Lung microvascular endothelial cell (primary cell): Measurements from ENCODE around the gene ACTR5. TPM values are rescaled to one million over a fixed set of nuclear protein-coding genes. Genes with fewer than 3 reads are reported as not detected.

Source experiments
- DNase-seq, 2 donors: peaks; one replicate each; pipeline versions ENCODE4 v3.0.0 to v3.0.0-alpha.2; 2010; ENCODE audit warnings: low read depth in 2 of 2
- total RNA-seq: library from RNA; depleted of rRNA; stranded (reverse); fragments of >200 nt; gene quantifications from 2 replicates; pipeline ENCODE4 v1.2.1, GENCODE V29; 2014

Gene ACTR5
- total RNA-seq, 1 donor from 2014 or later: 4.8 TPM

DNA sequence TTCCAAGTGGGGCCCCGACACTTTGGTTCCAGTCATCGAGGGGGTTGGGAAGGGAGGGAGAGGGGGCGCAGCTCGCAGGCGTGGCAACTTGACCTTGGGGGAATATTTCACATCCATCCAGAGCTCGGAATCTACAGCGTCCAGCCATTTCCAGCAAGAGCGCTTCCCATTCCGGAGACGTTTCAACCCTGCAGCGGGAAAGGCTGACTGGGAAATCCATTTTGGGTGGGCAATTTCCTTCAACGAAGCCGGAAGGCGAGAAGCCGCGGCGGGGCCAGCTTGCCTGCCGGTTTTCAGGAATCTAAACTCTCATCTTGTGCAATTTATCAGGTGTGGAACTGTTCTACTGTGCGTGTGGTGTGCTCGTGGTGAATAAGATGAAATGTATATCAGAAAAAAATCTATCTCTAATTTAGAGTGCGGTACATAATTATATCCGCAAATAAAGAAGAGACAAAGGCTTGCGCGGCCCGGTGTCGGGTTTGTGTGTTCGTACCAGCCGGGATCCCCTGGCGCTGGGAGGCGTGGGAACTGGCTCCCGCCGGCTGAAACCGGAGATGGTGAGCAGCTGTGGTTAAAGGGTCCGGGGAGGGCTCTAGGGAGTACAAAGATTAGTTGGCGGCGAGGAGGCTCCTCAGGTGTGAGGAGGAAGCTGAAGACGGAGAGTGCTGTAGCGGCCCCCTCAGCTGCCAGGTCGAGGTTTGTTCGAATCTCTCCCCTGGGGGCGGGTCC, 19.2 kb upstream of the ACTR5 start:
- no peak for DNase-seq

DNA sequence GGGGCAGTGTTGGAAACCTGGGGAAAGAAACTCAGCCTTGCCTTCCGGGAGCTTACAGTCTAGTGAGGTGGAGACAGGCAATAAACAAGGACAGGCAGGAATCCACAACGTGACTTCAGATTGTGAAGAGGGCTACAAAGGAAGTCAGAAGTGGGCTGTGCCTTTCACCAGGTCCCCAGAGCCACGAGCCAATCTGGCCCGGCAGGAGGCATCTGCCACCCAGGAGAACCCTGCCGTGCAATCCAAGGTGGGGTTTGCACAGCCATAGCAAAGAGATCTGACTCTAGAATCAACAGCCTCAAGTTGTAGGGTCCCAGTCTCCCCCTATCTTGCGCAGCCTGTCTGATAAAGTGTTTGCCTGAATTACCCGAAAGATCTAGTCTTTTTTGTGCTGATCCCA, 18.5 kb upstream of the ACTR5 start:
- DNase-seq: no peak

DNA sequence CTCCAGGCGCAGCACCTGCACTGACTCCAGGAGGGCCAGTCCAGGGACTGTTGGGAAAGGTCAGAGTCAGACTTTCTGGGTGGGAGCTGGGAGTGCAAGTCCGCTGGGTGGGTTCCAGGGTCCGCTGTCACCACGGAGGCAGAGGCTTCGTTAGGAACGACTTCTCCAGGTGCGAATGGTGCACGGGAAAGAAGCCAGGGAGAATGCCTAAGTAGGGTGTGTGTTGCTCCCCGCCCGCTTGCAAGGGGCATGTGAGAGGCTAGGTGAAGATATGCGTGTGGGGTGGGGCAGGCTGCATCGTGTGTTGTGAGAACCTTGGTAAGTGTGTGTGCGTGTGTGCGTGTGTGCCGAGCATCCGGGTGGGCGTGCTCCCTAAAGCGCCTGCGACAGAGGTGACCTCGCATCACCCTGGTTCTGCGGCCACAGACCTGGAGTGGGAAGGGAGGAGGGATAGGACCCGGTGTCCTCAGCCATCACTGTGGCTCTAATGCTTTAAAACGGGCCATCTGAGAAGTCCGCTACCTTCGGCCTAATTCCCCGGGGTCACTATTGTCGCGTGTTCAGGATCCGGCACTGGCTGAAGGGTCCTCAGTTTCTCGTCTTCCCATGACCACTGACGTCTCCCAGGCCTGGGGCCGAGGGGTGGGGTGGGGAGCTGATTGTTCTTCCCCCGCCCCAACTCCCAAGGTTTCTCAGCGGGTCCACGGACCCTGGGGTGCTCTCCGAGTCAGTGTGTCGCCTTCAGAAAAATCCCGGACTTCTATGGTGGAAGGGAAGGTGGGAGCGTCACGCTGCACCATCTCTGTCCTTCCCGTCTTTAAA, 17.9 kb upstream of the ACTR5 start:
- no peak for DNase-seq

DNA sequence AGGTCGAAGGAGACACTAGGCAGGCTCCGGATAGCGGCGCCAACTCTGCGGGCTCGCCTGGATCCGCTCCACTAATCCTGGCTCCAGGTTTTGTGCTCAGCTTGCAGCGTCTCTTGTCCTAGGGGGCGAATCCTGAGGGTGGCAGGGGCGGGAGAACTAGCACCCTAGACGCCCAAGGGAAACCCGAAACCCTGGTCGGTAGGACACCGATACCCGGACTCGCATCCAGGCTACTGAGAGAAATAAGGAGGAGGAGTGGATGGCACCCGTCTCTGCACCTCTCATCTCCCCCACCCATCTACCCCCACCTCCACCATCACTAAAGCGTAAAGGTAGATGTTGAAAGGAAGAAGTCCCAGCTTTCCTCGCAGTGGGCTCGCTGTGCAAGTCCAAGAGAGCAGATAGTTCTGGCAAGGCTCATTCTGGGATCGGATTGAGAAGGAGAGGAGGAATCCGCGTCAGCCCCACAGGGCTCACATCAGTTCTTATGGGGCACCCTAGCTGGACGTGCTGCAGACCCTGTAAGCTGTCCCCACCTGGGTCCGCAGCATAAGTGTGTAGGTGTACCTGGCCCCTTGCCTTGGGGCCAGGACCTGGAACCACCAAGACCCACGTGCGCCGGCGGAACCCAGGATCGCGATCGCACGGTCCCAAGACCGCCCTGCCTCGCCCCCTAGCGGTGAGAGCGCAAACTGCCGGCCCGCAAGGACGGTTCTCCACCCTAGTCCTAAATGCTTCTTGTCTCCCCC, 17.1 kb upstream of the ACTR5 start:
- peak; percentile 66 to 72 for DNase-seq

DNA sequence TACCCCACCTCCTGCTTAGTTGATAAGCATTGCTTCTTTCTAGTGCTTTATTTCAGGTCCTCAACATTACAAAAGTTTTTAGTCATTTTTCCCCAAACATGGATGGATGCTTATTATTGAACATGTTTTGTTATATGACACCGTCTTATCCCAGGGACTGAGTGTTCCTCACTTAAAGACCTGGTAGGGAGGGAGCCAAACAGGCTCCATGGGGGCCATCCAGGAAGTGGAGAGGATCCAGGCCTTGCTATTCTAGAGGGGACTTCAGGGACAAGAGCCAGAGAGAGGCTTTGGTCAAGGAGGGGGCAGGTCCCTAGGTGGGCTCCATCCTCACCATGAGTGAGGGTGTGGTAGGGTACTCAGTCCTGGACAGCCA, 16.5 kb upstream of the ACTR5 start:
- no peak for DNase-seq

DNA sequence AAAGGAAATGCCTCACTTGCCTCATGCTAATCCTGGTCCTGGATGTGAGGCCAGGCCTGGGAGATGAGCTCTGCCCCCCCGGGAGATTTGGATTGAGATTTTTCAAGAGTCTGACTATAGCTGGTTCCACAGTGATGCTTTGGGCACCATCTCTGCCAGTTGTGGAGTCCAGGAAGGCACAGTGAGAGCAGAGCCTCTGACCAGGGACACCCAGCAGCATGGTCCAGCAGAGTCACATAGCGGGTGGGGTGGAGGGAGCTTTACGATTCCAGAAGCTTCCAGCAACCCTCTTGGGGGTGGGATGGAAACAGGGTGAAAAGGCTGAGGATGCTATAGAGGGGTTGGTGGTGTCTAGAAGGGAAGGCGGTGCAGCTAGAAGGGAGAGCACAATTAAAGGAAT, 15.3 kb upstream of the ACTR5 start:
- DNase-seq: no peak

DNA sequence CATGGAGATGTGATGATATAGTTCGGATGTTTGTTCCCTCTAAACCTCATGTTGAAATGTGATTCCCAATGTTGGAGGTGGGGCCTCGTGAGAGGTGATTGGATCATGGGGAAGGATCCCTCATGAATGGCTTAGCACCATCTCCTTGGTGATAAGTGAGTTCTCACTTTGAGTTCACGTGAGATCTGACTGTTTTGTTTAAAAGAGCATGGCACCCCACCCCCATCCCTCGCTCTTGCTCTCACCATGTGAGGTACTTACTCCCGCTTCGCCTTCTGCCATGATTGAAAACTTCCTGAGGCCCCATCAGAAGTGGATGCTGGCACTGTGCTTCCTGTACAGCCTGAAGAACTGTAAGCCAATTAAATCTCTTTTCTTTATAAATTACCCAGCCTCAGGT, 13.1 kb upstream of the ACTR5 start:
- no peak for DNase-seq

DNA sequence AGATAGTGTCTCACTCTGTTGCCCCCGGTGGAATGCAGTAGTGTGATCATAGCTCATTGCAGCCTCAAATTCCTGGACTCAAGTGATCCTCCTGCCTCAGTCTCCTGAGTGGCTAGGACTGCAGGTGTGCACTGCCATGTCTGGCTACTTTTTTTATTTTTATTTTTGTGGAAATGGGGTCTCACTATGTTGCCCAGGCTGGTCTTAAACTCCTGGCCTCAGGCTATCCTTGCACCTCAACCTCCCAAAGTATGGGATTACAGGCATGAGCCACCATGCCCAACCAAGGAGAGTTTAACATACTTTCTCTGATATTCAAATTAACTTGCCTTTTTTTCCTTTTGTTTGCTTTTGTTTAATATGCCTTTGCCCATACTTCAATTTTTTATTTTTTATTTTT, 10.4 kb upstream of the ACTR5 start:
- no peak for DNase-seq

DNA sequence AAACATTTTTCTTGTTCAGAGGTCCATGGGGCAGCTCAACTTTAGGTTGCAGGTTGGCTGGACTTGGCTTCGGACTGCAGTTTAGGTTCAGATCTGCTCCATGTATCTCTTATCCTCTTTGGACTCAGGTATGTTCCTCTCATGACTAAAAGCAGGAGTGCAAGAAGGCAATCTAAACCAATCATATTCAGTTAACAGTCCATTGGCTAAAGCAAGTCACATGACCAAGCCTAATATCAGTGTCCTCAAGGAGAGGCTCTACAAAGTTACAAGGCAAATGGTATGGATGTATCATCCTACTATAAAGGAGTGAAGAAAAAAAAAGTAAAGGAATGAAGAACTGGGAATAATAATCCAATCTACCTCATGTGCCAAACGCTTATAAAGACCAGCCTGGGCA, 2.5 kb upstream of the ACTR5 start:
- DNase-seq: no peak

DNA sequence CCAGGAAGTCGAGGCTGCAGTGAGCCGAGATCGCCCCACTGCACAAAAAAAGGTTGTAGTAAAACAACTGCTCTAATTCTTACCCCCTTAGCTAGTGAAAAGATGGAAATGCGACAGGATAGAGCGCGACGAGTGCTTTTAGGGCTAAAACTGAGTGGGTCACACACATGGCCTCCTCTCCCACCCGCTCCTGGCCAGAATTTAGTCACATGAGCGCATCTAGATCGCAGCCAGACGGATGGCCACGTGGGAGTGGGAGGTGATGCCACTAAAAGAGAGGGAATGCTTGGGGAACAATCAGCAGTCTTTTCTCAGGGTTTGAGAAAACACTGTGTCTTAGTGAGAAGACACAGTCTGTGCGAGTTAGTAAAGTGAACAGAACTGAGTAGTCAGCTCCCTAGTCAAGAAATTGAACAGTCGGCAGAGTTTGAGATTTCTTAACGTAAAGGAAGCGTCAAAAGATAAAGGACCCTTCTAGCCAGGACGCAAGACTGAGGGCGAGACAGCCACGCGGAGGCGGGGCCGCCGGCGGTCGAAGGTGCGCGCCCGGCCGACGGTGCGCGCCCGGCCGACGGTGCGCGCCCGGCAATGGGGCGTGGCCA, 664 bp upstream of the ACTR5 start:
- no peak for DNase-seq

DNA sequence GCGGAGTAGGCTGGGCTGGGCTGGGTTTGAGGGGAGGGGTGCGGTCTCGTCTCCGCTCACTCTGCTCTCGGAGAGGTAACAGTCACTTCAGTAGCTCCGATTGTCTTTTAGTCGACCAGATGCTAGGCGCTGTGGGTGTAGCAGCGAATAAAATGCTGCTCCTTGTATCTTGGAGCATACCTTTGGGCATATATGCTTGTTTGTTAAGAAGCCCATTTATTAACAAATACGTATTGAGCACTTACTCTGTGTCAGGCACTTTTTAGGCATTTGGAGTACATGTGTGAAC, 545 bp downstream of the ACTR5 start:
- no peak for DNase-seq

DNA sequence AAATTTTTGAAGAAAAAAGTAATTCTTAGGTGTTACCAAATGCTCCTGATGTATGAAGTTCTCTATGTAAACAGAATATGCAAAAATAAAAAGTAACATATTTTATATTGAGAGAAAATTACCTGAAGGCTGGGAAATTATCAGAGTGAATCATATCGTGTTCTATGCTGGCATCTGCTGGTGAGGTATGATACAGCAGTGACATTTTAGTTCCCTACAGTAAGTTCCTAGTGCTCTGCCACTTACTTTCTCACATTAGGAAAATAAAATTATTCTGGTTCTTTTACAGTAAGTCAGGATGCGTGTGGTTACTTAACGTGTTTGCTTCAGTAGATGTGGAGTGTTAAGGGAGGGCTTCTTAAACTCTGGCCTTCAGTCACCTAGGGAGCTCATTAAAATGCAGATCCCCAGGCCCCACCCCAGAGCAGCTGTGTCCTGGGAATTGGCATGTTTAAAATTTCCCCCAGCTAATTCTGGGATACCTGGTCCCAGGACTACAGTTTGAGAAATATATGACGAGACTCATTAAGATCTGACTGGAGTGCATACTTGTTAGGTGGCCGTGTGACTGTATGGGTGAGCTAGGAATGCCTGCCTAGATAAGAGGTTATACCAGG, 3.2 kb downstream of the ACTR5 start:
- DNase-seq: peak; percentile 61 to 75

DNA sequence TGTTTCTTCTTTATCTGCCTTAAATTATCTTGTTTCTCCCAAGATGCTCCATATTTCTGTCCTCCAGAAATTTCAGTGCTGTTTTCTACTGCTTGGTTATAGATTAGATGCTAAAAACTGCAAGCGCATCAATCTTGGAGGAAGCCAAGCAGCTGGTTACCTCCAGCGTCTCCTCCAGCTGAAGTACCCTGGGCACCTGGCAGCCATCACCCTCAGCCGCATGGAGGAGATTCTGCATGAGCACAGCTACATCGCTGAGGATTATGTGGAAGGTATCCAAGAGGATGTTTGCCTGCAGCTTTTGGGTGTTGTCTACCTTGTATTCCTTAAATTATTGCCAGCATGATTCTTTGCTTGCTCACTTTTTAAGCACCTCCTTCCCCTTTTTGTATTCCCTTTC, 3.8 kb downstream of the ACTR5 start:
- no peak for DNase-seq

DNA sequence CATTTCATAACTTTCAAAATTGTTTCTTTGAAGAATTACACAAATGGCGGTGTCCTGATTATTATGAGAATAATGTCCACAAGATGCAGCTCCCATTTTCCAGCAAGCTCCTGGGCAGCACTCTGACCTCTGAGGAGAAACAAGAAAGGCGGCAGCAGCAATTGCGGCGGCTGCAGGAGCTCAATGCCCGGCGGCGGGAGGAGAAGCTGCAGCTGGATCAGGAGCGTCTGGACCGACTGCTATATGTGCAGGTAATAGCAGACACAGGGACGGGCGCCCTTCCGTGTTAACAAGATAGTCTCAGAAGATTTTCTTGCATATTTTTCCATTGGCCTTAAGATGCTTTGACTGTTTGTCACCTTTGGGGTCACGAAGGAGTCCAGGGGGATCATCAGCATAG, 6.7 kb downstream of the ACTR5 start:
- no peak for DNase-seq

DNA sequence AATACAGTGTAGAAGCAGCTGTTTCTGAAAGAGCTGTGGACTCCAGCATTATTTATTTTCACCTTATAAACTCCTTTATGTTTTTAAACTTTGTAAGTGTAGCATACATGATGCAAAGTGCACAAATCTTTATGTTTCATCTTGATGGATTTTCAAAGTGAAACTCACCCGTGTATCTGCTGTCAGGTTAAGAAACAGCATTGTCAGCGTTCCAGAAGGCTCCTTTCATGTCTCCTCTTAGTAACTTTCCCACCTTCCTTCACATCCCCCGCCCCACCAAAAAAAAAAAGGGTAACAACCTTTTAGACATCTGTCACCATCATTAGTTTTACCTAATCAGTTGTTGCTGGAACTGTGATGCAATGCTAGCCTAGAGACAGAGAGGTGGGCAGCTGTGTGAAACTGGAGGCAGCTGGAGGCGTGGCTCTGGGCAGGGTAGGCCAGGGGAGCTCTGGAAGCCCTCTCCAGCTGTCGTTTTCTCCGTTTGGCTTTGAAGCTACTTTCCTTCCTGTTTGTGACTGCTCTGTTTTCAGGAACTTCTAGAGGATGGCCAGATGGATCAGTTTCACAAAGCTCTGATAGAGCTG, 7.2 kb downstream of the ACTR5 start:
- no peak for DNase-seq

DNA sequence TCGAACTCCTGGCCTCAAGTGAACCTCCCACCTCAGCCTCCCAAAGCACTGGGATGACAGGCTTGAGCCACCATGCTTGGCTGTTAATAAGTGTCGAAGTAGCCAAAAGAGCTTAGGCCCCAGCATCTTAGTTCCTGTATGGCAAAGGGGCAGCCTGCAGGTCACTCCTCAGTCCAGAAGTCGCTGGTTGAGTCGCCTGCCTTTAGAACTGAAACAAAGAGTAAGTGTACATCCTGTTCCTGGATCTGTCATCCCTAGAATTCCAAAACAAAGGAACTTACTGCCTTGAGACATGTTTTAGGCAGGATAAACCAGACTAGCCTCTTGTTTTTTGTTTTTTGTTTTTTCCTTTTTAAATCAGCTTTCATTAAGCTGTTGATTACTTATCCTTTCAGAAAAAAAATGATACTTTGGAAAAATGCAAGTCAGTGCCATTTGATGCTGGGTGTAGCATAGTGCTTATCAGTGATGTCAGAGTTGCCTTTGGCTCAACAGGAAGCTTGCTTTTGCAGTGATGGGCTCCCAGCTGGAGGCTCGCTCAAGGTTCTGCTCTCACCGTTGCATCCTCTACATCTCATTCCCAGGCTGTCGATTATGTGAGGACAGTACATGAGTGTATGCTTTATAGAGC, 9.0 kb downstream of the ACTR5 start:
- peak; percentile 33 to 69 for DNase-seq

DNA sequence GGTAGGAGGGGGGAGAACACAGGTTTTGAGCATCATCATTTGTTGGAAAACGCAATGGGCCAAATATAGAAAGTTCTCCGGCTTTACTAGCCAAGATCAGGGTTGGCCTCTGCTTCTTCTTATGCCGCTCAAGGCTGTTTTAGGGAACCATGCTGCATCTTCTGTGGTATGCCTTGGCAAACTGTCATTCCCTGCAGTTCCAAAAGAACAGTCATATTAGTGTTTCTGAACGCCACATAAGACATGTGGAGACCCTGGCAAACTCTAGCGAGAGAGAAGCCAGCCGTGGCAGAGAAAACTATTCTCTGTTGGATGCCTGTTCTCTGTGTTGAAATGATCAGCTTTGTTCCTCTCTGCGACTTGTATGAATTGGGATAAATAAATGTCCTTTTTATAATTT, 10.8 kb downstream of the ACTR5 start:
- no peak for DNase-seq

DNA sequence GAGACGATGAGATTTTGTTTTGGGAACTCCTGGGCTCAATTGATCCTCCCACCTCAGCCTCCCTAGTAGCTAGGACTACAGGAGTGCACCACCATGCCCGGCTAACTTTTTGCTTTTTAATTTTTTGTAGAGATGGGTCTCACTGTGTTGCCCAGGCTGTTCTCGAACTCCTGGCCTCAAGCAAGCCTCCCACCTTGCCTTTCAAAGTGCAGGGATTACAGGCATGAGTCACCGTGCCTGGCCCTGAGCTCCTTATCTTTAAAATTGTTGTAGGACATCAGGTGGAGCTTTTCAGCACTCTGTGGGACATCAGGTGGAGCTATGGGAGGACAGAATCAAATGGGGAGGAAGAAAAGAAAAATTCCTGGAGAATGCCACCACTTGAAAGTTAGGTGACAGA, 12.7 kb downstream of the ACTR5 start:
- DNase-seq: no peak

DNA sequence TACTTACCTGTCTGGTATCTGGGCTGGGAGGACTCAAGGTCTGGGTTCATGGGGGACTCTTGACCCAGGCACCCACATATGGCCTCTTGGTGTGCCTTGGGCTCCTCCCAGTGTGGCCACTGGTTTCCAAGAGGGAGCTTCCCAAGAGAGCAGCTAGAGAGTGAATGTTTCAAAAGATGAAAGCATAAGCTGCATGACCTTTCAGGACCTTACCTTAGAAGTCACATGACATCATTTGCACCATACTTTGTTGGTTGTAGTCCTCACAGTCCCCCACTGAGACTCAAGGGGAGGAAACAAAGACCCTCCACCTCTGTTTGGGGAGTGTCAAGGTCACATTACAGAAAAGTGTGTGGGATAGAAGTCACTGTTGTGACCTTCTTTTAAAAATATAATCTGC, 13.9 kb downstream of the ACTR5 start:
- no peak for DNase-seq

DNA sequence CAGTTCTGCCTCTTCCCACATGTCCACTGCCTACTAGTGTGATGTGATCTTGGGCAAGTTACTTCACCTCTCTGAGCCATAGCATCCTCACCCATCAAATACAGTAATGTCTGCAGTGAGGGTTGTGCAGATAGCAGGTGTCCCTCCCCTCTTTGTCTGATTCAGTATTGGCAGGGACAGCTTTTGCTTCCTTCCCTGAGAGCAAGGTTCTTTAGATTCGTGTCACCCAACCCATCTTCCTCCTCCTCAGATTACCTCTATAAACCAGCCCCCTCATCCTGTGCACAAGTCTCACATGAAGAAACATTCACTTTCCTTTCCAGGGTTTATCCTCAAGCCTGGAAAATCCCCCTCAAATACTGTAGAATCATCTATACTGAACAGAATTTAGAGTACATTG, 15.4 kb downstream of the ACTR5 start:
- DNase-seq: no peak
